Measurements from ENCODE around the gene PAPPA.

GRCh38 chr9:116270546-116270945 lies 117.0 kb downstream of the PAPPA start:
- TF ChIP-seq SIN3A (IDR thresholded peaks at IDR 0.05; ENCODE audit: borderline replicate concordance, low read depth, low read length) (no peak), RFX5 (IDR thresholded peaks at IDR 0.05; ENCODE audit: low read length) (no peak), CTCF (IDR thresholded peaks at IDR 0.05) (no peak)
- TF ChIP-seq, protein P1, sequence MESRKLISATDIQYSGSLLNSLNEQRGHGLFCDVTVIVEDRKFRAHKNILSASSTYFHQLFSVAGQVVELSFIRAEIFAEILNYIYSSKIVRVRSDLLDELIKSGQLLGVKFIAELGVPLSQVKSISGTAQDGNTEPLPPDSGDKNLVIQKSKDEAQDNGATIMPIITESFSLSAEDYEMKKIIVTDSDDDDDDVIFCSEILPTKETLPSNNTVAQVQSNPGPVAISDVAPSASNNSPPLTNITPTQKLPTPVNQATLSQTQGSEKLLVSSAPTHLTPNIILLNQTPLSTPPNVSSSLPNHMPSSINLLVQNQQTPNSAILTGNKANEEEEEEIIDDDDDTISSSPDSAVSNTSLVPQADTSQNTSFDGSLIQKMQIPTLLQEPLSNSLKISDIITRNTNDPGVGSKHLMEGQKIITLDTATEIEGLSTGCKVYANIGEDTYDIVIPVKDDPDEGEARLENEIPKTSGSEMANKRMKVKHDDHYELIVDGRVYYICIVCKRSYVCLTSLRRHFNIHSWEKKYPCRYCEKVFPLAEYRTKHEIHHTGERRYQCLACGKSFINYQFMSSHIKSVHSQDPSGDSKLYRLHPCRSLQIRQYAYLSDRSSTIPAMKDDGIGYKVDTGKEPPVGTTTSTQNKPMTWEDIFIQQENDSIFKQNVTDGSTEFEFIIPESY (IDR thresholded peaks at IDR 0.05; ENCODE audit: borderline replicate concordance, low read depth) = no peak
